Measurements from ENCODE around the gene EXOC3L2. TPM values are rescaled to one million over a fixed set of nuclear protein-coding genes. Genes with fewer than 3 reads are reported as not detected.
A peak's percentile ranks its signal among the peaks of the same experiment; 100 is the strongest.

The EXOC3L2 gene
- total RNA-seq, 1 experiment from 2014 or later = 0.08 TPM

- Histone ChIP-seq H3K4me1 (ENCODE audit: control insufficient read depth, insufficient read depth, low read length) (no peaks in the 10 kb centered on the region), H3K27me3 (ENCODE audit: control insufficient read depth, insufficient read depth, low read length) (no peaks in the 10 kb centered on the region), H3K27ac (ENCODE audit: low read length) (no peak overlapping the region), H3K4me3 (ENCODE audit: low read depth in 2 of 2, low read length in 2 of 2) (no peak overlapping the region), H3K36me3 (ENCODE audit: control insufficient read depth, insufficient read depth, low read length) (no peaks in the 10 kb centered on the region), H3K9me3 (ENCODE audit: control insufficient read depth, insufficient read depth, low read depth, low read length) (no peaks in the 10 kb centered on the region)
- intact Hi-C loops (cut with micrococcal nuclease; ENCODE audit: unreplicated experiment) (no loop called here), in situ Hi-C loops (cut with HindIII; ENCODE audit: low pct_unique_long_range_greater_than_20kb, low sequenced_read_pairs) (no loop called here)
- ChIA-PET CTCF (no interaction called here), POLR2A (interaction anchor here (0.6 kb wide), 1 partner anchor 126 kb away, joined by 3 read pairs; no protein-coding TSS in a partner anchor)
- TF ChIP-seq REST (IDR thresholded peaks at IDR 0.05; ENCODE audit: insufficient read depth in 1 of 2, low read depth in 2 of 2, low read length in 1 of 2) = no peak
- TF ChIP-seq POLR2AphosphoS5 (IDR thresholded peaks at IDR 0.05; ENCODE audit: low read depth, low read length) = no peak
- TF ChIP-seq SIN3A (IDR thresholded peaks at IDR 0.05; ENCODE audit: borderline replicate concordance, insufficient read depth, low read depth, low read length) = no peak
- TF ChIP-seq TCF7L2 (IDR thresholded peaks at IDR 0.05; ENCODE audit: low read depth, low read length) = no peak
- no peak for TF ChIP-seq CTCF (IDR thresholded peaks at IDR 0.05)
- peak; percentile 83 for ATAC-seq
- no peak for DNase-seq (ENCODE audit: low read depth, low spot score)
- BruUV-seq (replicated peaks) = no TSS peak
These were observed 49.4 kb downstream of the EXOC3L2 start for GRCh38 chr19:45195764-45196163.

GRCh38 chr19:45191375-45191774 is 53.8 kb downstream of the EXOC3L2 start:
- Histone ChIP-seq H3K9me3 (ENCODE audit: control insufficient read depth, insufficient read depth, low read depth, low read length) (no peaks in the 10 kb centered on the region), H3K27ac (ENCODE audit: low read length) (no peak overlapping the region), H3K4me1 (ENCODE audit: control insufficient read depth, insufficient read depth, low read length) (no peaks in the 10 kb centered on the region), H3K4me3 (ENCODE audit: low read depth in 2 of 2, low read length in 2 of 2) (no peak overlapping the region), H3K36me3 (ENCODE audit: control insufficient read depth, insufficient read depth, low read length) (no peaks in the 10 kb centered on the region), H3K27me3 (ENCODE audit: control insufficient read depth, insufficient read depth, low read length) (no peaks in the 10 kb centered on the region)
- in situ Hi-C loops (cut with HindIII; ENCODE audit: low pct_unique_long_range_greater_than_20kb, low sequenced_read_pairs) = no loop called here
- TF ChIP-seq POLR2AphosphoS5 (IDR thresholded peaks at IDR 0.05; ENCODE audit: low read depth, low read length) (no peak), REST (IDR thresholded peaks at IDR 0.05; ENCODE audit: insufficient read depth in 1 of 2, low read depth in 2 of 2, low read length in 1 of 2) (no peak), SIN3A (IDR thresholded peaks at IDR 0.05; ENCODE audit: borderline replicate concordance, insufficient read depth, low read depth, low read length) (no peak), CTCF (IDR thresholded peaks at IDR 0.05) (no peak), TCF7L2 (IDR thresholded peaks at IDR 0.05; ENCODE audit: low read depth, low read length) (no peak)
- DNase-seq (ENCODE audit: low read depth, low spot score) = no peak
- ChIA-PET CTCF (interaction anchor here (0.7 kb wide), 1 partner anchor 132 kb away, joined by 3 read pairs; no protein-coding TSS in a partner anchor), POLR2A (no interaction called here)
- intact Hi-C loops (cut with micrococcal nuclease; ENCODE audit: unreplicated experiment) = no loop called here
- no TSS peak for BruUV-seq (replicated peaks)
- no peak for ATAC-seq

Data from Panc1 (cell line).